Calu3 (cell line): ENCODE results near the gene ANKRD40. TPM values are rescaled to one million over a fixed set of nuclear protein-coding genes. Genes with fewer than 3 reads are reported as not detected.

Experiments
- BruUV-seq: library from RNA; stranded (reverse); fragments of 400-500 nt; replicated peaks from 2 replicates; lab custom pipeline; 2021; lab: Mats Ljungman, UMichigan
- CTCF ChIA-PET: fragments of 300-600 bp; sonication (Branson Sonifier 250); formaldehyde crosslinking; loops from one replicate; lab custom pipeline; 2022; ENCODE audit warnings: antibody characterized with exemption; lab: Charles Lee
- DNase-seq: peaks from one replicate; pipeline ENCODE4 v3.0.0; 2022
- H3K27ac Mint-ChIP-seq: one replicate; pipeline ENCODE4 v1.8.0; 2022; ENCODE audit warnings: mixed read lengths; ENCODE audit not compliant: unreplicated experiment
- H3K27me3 Mint-ChIP-seq: one replicate; pipeline ENCODE4 v1.8.0; 2022; ENCODE audit warnings: mixed read lengths; ENCODE audit not compliant: unreplicated experiment
- H3K36me3 Mint-ChIP-seq: one replicate; pipeline ENCODE4 v1.8.0; 2022; ENCODE audit warnings: mild to moderate bottlenecking, moderate library complexity, mixed read lengths; ENCODE audit not compliant: insufficient read depth, unreplicated experiment
- H3K4me1 Mint-ChIP-seq: one replicate; pipeline ENCODE4 v1.8.0; 2022; ENCODE audit warnings: mild to moderate bottlenecking, low read depth, mixed read lengths; ENCODE audit not compliant: unreplicated experiment
- H3K4me3 Mint-ChIP-seq: one replicate; pipeline ENCODE4 v1.8.0; 2022; ENCODE audit warnings: mild to moderate bottlenecking, low read depth, moderate library complexity, mixed read lengths; ENCODE audit not compliant: unreplicated experiment
- H3K9me3 Mint-ChIP-seq: one replicate; pipeline ENCODE4 v1.8.0; 2022; ENCODE audit warnings: low read depth, mixed read lengths; ENCODE audit not compliant: unreplicated experiment
- intact Hi-C: fragments of 100-400 bp; cut with micrococcal nuclease; formaldehyde crosslinking; loops from one replicate; pipeline ENCODE4 v1.10.0; 2022; ENCODE audit not compliant: unreplicated experiment
- total RNA-seq: library from RNA; stranded (reverse); gene quantifications from 2 replicates; pipeline ENCODE4 v1.2.3, GENCODE V29; 2022
- TF ChIP-seq, protein P1 (sequence below): fragments of 200-600 bp; IDR thresholded peaks from one replicate; pipeline ENCODE4 v1.8.0; 2022; ENCODE audit warnings: antibody characterized with exemption; ENCODE audit not compliant: unreplicated experiment

Gene ANKRD40
- total RNA-seq, 1 experiment from 2014 or later = 68.5 TPM

DNA sequence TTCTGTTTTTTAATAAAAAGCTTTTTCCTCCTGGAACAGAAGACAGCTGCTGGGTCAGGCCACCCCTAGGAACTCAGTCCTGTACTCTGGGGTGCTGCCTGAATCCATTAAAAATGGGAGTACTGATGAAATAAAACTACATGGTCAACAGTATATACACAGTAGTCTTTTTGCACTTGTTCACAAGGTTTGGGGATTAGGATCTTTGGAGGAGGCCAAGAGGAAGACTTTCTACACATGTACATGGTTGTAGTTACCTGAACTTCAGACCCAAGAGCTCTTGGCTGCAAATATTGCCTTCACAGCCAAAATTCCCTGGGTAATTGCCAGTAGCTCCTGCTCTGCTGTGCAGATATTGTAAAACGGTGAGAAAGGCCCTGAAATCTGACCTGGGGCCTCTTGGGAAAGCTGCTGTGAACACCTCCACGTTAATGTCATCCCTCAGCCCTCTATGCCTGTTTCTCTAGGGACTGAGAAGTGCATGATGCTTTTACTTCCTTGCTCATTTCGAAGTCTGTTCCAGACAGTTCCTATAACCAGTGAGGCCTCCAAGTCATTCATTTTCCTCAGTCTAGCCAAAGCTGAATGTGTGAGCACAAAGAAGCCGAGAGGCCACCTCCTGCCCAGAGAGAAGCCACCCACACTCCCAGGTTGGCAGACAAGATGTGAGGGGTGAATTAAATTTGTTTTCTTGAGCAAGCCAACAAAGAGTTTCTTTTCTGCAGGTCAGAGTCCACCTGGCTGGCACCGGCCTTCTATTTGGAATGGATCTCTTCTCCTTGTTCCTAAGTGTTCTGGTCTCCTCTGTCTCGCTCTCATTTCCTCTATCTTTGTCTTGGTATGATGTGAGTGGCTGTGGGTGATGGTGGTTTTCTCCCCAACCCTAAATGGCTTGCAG lies 15.9 kb downstream of the ANKRD40 start:
- peak overlapping the region; percentile 50 for H3K27ac Mint-ChIP-seq
- TF ChIP-seq, protein P1, sequence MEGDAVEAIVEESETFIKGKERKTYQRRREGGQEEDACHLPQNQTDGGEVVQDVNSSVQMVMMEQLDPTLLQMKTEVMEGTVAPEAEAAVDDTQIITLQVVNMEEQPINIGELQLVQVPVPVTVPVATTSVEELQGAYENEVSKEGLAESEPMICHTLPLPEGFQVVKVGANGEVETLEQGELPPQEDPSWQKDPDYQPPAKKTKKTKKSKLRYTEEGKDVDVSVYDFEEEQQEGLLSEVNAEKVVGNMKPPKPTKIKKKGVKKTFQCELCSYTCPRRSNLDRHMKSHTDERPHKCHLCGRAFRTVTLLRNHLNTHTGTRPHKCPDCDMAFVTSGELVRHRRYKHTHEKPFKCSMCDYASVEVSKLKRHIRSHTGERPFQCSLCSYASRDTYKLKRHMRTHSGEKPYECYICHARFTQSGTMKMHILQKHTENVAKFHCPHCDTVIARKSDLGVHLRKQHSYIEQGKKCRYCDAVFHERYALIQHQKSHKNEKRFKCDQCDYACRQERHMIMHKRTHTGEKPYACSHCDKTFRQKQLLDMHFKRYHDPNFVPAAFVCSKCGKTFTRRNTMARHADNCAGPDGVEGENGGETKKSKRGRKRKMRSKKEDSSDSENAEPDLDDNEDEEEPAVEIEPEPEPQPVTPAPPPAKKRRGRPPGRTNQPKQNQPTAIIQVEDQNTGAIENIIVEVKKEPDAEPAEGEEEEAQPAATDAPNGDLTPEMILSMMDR = no peak
- no TSS peak for BruUV-seq
- intact Hi-C loops = loop anchor here (2.0 to 10.0 kb wide), 4 partner anchors 31 to 209 kb away; no protein-coding TSS in a partner anchor
- CTCF ChIA-PET = interaction anchor here (0.5 to 7.6 kb wide), 16 partner anchors 16 to 309 kb away, joined by 3 to 130 read pairs (median 5); partner anchors contain the start of genes ABCC3, ANKRD40 and CACNA1G
- DNase-seq = no peak
- no peaks in the 10 kb centered on the region for H3K9me3 Mint-ChIP-seq
- H3K36me3 Mint-ChIP-seq = peaks cover 61% of the 10 kb centered on the region
- peak overlapping the region; percentile 51 for H3K4me3 Mint-ChIP-seq
- no peaks in the 10 kb centered on the region for H3K27me3 Mint-ChIP-seq
- H3K4me1 Mint-ChIP-seq = peaks cover 83% of the 10 kb centered on the region

DNA sequence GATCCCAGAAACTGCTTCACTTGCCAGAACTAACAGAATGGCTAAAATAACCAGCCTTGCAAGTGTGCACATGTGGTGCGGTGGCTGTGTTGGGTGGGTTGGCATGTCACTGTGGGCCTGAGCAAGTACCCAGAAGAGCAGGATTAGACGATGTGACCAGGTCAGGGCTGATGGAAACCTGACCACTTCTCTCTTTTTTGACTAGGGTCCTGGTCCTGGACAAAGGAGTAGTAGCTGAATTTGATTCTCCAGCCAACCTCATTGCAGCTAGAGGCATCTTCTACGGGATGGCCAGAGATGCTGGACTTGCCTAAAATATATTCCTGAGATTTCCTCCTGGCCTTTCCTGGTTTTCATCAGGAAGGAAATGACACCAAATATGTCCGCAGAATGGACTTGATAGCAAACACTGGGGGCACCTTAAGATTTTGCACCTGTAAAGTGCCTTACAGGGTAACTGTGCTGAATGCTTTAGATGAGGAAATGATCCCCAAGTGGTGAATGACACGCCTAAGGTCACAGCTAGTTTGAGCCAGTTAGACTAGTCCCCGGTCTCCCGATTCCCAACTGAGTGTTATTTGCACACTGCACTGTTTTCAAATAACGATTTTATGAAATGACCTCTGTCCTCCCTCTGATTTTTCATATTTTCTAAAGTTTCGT lies 16.7 kb downstream of the ANKRD40 start:
- peak; percentile 53 for DNase-seq
- no peaks in the 10 kb centered on the region for H3K27me3 Mint-ChIP-seq
- H3K9me3 Mint-ChIP-seq = no peaks in the 10 kb centered on the region
- H3K36me3 Mint-ChIP-seq = peaks cover 62% of the 10 kb centered on the region
- peak overlapping the region; percentile 50 for H3K27ac Mint-ChIP-seq
- CTCF ChIA-PET = interaction anchor here (0.5 to 7.6 kb wide), 4 partner anchors 17 to 63 kb away, joined by 3 to 130 read pairs (median 42); partner anchors contain the start of genes ABCC3 and ANKRD40
- TF ChIP-seq, protein P1 = no peak
- TSS peak; percentile 60 for BruUV-seq
- peak overlapping the region; percentile 51 for H3K4me3 Mint-ChIP-seq
- peaks cover 87% of the 10 kb centered on the region for H3K4me1 Mint-ChIP-seq
- intact Hi-C loops = loop anchor here (10.0 kb wide), 1 partner anchor 154 kb away; no protein-coding TSS in a partner anchor

DNA sequence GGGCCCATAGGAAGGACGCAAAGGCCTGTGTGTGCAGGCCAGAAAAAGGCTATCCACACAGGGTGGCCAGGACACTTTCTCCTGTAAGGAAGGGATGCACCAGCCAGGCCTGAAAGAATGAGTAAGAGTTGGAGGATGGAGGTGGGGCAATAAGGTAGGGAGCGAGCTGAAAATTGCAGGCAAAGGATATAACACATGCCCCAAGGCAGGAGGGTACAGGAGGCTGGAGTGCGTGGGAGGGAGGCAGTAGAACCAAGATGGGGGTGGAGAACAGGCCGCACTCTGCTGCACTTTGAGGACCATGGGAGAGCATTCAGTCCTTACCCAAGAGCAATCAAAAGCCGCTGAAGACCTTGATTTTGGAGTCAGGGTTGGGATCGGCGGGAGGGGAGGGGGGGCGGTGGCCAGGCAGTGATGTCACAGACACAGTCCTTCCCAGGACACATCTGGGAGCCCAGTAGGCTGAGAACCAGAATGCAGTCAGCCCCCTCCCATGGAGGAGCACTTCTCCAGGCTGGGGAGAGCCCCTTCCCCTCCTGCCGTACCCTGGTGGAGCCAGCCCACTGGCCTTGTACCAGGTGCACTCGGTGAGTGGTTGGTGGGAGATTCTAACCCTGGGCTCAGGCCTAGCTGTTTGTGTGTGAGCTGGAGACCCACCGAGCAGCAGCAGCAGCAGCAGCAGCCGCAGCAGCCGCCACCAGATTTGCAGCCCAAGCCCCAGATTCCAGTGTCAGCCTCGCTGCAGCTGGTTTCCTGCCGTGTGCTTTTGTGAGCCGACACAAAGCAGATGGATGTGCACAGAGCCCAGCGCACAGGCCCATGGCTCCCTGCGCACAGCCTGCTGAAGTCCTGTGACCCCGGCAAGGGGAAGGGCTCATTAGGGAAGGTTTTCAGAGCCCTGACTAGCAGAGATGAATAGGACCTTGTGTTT lies 17.5 kb downstream of the ANKRD40 start:
- peak overlapping the region; percentile 20 for H3K27ac Mint-ChIP-seq
- intact Hi-C loops = loop anchor here (10.0 kb wide), 1 partner anchor 155 kb away; no protein-coding TSS in a partner anchor
- TF ChIP-seq, protein P1 = no peak
- H3K4me1 Mint-ChIP-seq = peaks cover 88% of the 10 kb centered on the region
- H3K27me3 Mint-ChIP-seq = no peaks in the 10 kb centered on the region
- peaks cover 54% of the 10 kb centered on the region for H3K36me3 Mint-ChIP-seq
- H3K9me3 Mint-ChIP-seq = no peaks in the 10 kb centered on the region
- CTCF ChIA-PET = interaction anchor here (1.6 to 7.6 kb wide), 3 partner anchors 52 to 62 kb away, joined by 8 to 130 read pairs (median 78); partner anchors contain the start of gene ABCC3
- BruUV-seq = no TSS peak
- H3K4me3 Mint-ChIP-seq = peak overlapping the region; percentile 1
- DNase-seq = no peak
